Measurements from ENCODE around the gene DPP10.

DNA sequence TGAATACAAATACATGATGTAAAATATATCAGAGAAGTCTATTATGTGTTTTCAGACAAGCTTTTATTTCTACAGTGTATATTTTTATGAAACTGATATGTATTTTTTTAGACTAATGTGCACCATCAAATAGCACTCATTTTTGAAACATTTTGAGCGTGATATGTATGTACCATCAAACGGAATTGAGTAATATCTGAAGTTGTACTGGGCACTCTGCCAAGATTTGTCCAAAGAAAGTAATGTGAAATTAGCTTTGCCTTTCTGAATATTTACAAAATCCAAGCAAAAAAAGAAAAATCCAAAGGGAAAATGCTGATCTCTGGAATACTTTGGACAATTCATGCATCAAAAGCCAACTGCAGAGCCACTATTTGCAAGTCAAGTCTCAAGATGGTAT, 972.0 kb downstream of the DPP10 start:
- TF ChIP-seq, protein P1, sequence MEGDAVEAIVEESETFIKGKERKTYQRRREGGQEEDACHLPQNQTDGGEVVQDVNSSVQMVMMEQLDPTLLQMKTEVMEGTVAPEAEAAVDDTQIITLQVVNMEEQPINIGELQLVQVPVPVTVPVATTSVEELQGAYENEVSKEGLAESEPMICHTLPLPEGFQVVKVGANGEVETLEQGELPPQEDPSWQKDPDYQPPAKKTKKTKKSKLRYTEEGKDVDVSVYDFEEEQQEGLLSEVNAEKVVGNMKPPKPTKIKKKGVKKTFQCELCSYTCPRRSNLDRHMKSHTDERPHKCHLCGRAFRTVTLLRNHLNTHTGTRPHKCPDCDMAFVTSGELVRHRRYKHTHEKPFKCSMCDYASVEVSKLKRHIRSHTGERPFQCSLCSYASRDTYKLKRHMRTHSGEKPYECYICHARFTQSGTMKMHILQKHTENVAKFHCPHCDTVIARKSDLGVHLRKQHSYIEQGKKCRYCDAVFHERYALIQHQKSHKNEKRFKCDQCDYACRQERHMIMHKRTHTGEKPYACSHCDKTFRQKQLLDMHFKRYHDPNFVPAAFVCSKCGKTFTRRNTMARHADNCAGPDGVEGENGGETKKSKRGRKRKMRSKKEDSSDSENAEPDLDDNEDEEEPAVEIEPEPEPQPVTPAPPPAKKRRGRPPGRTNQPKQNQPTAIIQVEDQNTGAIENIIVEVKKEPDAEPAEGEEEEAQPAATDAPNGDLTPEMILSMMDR (IDR thresholded peaks at IDR 0.05): no peak
- TF ChIP-seq POLR2A (IDR thresholded peaks at IDR 0.05): no peak

Data from esophagus squamous epithelium (tissue), 4 donors.